NB4 (cell line): ENCODE measurements around the gene MDN1.
"Not testable (repeated sequence)": the region's sequence is repeated elsewhere in the genome, so short reads cannot be mapped to it uniquely, and the experiment has no call there.

Source experiments
- DNase-seq: peaks from one replicate; pipeline ENCODE4 v3.0.0; 2010; ENCODE audit warnings: low read depth
- H3K4me3 ChIP-seq: one replicate; pipeline ENCODE4 v1.5.1; 2011; ENCODE audit warnings: mild to moderate bottlenecking, low read depth, low read length, moderate library complexity
- MYC ChIP-seq: IDR thresholded peaks from 2 replicates; pipeline ENCODE4 v1.6.1; 2011; ENCODE audit warnings: low read depth, low read length
- POLR2A ChIP-seq: IDR thresholded peaks from 2 replicates; pipeline ENCODE4 v1.6.1; 2011; ENCODE audit warnings: mild to moderate bottlenecking; ENCODE audit not compliant: insufficient read length; ENCODE audit errors: extremely low read depth
- TF ChIP-seq, protein P1 (sequence below): IDR thresholded peaks from 2 replicates; pipeline ENCODE4 v1.6.1; 2011; ENCODE audit warnings: low read depth, low read length
- TF ChIP-seq, protein P2 (sequence below): IDR thresholded peaks from one replicate; pipeline ENCODE4 v1.5.1; 2012; ENCODE audit warnings: low read depth, low read length

MDN1 gene

DNA sequence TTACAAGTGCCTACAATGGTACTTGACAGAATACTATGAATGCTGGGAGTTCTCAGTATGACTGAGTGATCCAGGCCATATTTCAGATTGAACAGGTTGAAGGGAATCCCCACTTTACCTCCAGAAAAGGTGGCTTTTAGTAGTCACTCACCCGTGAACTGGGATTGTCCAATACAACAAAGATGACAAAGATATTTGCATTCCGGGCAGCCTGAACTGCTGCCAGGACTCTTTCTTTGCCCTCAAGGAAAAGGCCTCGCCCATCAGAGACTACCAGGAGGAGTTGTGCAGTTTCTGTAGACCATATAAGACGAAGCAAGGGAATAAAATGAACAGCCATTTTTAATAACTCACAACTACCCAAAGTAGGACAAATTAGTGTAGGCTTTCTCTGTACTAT is 174.7 kb downstream of the MDN1 start:
- H3K4me3 ChIP-seq, result no peak overlapping the region
- TF ChIP-seq MYC, result no peak
- TF ChIP-seq, protein P1, sequence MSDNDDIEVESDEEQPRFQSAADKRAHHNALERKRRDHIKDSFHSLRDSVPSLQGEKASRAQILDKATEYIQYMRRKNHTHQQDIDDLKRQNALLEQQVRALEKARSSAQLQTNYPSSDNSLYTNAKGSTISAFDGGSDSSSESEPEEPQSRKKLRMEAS, result no peak
- TF ChIP-seq POLR2A, result no peak
- TF ChIP-seq, protein P2, sequence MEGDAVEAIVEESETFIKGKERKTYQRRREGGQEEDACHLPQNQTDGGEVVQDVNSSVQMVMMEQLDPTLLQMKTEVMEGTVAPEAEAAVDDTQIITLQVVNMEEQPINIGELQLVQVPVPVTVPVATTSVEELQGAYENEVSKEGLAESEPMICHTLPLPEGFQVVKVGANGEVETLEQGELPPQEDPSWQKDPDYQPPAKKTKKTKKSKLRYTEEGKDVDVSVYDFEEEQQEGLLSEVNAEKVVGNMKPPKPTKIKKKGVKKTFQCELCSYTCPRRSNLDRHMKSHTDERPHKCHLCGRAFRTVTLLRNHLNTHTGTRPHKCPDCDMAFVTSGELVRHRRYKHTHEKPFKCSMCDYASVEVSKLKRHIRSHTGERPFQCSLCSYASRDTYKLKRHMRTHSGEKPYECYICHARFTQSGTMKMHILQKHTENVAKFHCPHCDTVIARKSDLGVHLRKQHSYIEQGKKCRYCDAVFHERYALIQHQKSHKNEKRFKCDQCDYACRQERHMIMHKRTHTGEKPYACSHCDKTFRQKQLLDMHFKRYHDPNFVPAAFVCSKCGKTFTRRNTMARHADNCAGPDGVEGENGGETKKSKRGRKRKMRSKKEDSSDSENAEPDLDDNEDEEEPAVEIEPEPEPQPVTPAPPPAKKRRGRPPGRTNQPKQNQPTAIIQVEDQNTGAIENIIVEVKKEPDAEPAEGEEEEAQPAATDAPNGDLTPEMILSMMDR, result no peak
- DNase-seq, result no peak

- DNase-seq, result no peak
These were observed 176.2 kb downstream of the MDN1 start for GRCh38 chr6:89643406-89643805.

DNA sequence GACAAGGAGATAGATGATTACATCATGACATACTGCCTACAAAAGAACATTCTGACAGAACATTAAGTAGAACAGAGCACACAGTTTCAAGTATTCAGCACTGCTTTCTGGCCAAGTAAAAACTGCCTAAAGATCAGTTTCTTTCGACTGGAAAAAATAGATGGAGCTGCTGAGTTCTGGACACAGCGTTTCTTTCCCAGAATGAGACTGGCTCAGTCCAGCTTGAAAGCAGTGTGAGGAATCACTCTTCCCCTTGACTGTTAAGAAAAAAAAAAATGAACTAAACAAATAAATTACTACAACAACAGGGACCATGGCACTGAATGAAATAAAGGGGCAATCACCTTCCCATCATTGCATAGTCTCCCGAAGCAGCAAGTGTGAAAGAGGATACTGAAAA is 176.6 kb downstream of the MDN1 start:
- H3K4me3 ChIP-seq, result no peak overlapping the region
- no peak for DNase-seq
- TF ChIP-seq, protein P2, result no peak
- no peak for TF ChIP-seq MYC

More at GRCh38 chr6:89643406-89643805, 176.2 kb downstream of the MDN1 start:
- TF ChIP-seq MYC (no peak), POLR2A (no peak)
- TF ChIP-seq, protein P2, result no peak
- TF ChIP-seq, protein P1, result no peak
- H3K4me3 ChIP-seq, result no peak overlapping the region

- H3K4me3 ChIP-seq, DNase-seq: not testable (repeated sequence)
These were observed 178.0 kb downstream of the MDN1 start for GRCh38 chr6:89641581-89641980.

DNA sequence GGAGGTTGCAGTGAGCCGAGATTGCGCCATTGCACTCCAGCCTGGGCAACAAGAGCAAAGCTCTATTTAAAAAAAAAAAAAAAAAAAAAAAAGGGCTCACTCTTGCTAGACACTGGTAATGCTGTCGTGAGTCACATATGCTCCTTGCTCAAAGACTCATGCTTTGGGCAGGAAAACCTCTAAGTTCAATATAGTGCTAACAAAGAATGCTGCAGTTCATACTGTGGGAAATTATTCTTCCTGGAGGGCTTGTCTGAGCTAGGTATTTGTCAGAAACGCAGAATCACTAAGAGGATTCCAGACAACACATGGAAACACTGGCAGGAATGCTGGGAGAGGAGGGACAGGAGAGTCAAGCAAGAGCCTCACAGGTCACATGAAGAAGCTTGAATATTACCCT is 178.8 kb downstream of the MDN1 start:
- peak; percentile 9 for DNase-seq
- H3K4me3 ChIP-seq, result no peak overlapping the region
- TF ChIP-seq MYC (no peak), POLR2A (no peak)
- TF ChIP-seq, protein P1, result no peak
- TF ChIP-seq, protein P2, result no peak

DNA sequence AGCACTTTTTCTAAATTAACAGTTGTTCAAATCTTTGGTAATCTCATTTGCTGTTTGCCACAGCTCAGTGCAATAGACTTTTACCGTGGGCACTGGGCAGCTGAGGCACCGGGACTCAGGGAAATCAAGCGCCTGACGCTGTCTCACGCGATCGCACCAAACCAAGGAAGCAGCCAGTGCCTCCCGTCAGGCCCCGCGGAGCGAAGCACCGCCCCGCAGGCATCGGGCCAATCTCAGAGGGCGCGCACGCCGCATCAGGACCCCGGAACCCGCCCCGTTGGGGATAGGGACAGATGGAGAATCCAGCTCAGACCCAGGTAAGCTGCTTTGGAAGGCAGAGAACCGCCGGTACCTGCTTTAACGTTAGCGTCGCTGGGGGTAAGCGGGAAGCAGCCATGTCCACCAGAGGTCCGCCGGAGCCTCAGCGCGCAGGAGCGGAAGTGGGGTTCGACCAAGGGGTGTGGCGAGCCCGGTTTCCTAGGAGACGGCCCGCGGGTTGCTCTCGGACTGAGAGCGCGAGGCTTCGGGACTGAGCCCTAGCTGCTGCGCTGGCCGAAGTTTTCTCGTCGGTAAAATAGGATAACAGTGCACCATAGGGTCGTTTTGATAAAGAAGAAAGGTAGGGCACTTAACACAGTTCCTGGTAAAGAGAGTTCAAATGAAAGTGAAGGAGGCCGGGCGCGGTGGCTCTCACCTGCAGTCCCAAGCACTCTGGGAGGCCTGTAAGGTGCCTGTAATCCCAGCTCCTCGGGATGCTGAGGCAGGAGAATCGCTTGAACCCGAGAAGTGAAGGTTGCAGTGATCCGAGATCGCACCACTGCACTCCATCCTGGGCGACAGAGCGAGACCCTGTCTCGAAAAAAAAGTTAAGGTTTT is 181.0 kb downstream of the MDN1 start, which contains the start of gene LYRM2:
Gene LYRM2, minus strand, starts transcription at position 428 of the 876 bp plus-strand sequence. Its CDS starts 31 bp downstream, at position 397.
- peak within 1 kb of the TSS; percentile 86 for H3K4me3 ChIP-seq
- TF ChIP-seq, protein P1, result peak; percentile 78
- TF ChIP-seq, protein P2, result no peak
- TF ChIP-seq MYC (no peak), POLR2A (peak; percentile 96)
- peak; percentile 93 for DNase-seq
